Fibroblast of gingiva (primary cell): ENCODE results near the gene LRBA.
"Not testable (repeated sequence)": the region's sequence is repeated elsewhere in the genome, so short reads cannot be mapped to it uniquely, and the experiment has no call there.

Experiments
- DNase-seq: peaks from one replicate; pipeline ENCODE4 v3.0.0-alpha.2; 2011; ENCODE audit warnings: low read depth

LRBA gene

GRCh38 chr4:150668824-150669223 is 346.3 kb downstream of the LRBA start:
- no peak for DNase-seq

- DNase-seq = no peak
These were observed 350.1 kb downstream of the LRBA start for GRCh38 chr4:150664935-150665334.

- DNase-seq = no peak
These were observed 352.4 kb downstream of the LRBA start for GRCh38 chr4:150662686-150663085.

GRCh38 chr4:150661551-150661950 is 353.5 kb downstream of the LRBA start:
- DNase-seq = not testable (repeated sequence)

GRCh38 chr4:150658258-150658657 is 356.8 kb downstream of the LRBA start:
- DNase-seq = not testable (repeated sequence)

- no peak for DNase-seq
These were observed 358.2 kb downstream of the LRBA start for GRCh38 chr4:150656891-150657290.

GRCh38 chr4:150650751-150651150 is 364.3 kb downstream of the LRBA start:
- no peak for DNase-seq

- DNase-seq = no peak
These were observed 367.0 kb downstream of the LRBA start for GRCh38 chr4:150648123-150648522.

- DNase-seq = no peak
These were observed 368.1 kb downstream of the LRBA start for GRCh38 chr4:150647008-150647407.

GRCh38 chr4:150641612-150642011 is 373.5 kb downstream of the LRBA start:
- DNase-seq = no peak

GRCh38 chr4:150632639-150633038 is 382.4 kb downstream of the LRBA start:
- DNase-seq = no peak

GRCh38 chr4:150628073-150628472 is 387.0 kb downstream of the LRBA start:
- DNase-seq = no peak

GRCh38 chr4:150625033-150625432 is 390.1 kb downstream of the LRBA start:
- no peak for DNase-seq

- no peak for DNase-seq
These were observed 391.0 kb downstream of the LRBA start for GRCh38 chr4:150624055-150624454.

GRCh38 chr4:150619042-150619441 is 396.0 kb downstream of the LRBA start:
- peak; percentile 13 for DNase-seq

GRCh38 chr4:150609131-150609530 is 406.0 kb downstream of the LRBA start:
- DNase-seq = no peak

GRCh38 chr4:150600812-150601445 is 414.2 kb downstream of the LRBA start:
- DNase-seq = no peak

GRCh38 chr4:150599547-150599946 is 415.5 kb downstream of the LRBA start:
- DNase-seq = no peak

GRCh38 chr4:150598909-150599308 is 416.2 kb downstream of the LRBA start:
- DNase-seq = peak; percentile 70

GRCh38 chr4:150593996-150594395 is 421.1 kb downstream of the LRBA start:
- peak; percentile 87 for DNase-seq

- DNase-seq = no peak
These were observed 423.2 kb downstream of the LRBA start for GRCh38 chr4:150591904-150592303.

- peak; percentile 80 for DNase-seq
These were observed 423.7 kb downstream of the LRBA start for GRCh38 chr4:150591406-150591805.

GRCh38 chr4:150590631-150591030 is 424.5 kb downstream of the LRBA start:
- DNase-seq = no peak

- no peak for DNase-seq
These were observed 425.9 kb downstream of the LRBA start for GRCh38 chr4:150589157-150589556.
